Breast epithelium (tissue), 3 donors: ENCODE data around the gene SYNGR4.

Source experiments
- POLR2A ChIP-seq: fragments of 450-650 bp; IDR thresholded peaks from one replicate; pipeline ENCODE4 v1.6.1; 2016; ENCODE audit warnings: antibody characterized with exemption, mild to moderate bottlenecking, moderate library complexity
- POLR2AphosphoS5 ChIP-seq, 3 donors: sonication (generic); formaldehyde crosslinking; IDR thresholded peaks; one replicate each; pipeline ENCODE4 v1.6.1; 2017; ENCODE audit warnings: antibody characterized with exemption in 3 of 3
- TF ChIP-seq, protein P1 (sequence below), 3 donors: fragments of 450-650 bp; IDR thresholded peaks; one replicate each; pipeline ENCODE4 v1.5.1; 2016 to 2017; ENCODE audit warnings: antibody characterized with exemption in 3 of 3, mild to moderate bottlenecking in 3 of 3, moderate library complexity in 3 of 3

DNA sequence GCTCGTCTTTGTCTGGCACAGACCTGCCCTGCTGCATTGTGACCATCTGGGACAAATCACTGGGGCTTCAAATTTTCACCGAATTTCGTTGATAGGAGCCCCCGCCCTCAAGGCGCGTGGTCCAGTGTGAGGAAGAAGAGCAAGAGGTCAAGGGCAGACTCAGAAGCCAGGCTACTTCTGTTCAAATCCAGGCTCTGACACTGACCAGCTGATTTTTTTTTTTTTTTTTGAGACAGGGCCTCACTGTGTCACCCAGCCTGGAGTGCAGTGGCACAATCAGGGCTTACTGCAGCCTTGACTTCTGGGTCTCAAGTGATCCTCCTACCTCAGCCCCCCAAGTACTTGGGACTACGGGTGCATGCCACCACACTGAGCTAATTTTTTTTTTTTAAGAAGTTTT, 7.2 kb downstream of the SYNGR4 start:
- TF ChIP-seq POLR2A (no peak), POLR2AphosphoS5 (IDR thresholded peaks at IDR 0.05) (no peak)
- TF ChIP-seq, protein P1, sequence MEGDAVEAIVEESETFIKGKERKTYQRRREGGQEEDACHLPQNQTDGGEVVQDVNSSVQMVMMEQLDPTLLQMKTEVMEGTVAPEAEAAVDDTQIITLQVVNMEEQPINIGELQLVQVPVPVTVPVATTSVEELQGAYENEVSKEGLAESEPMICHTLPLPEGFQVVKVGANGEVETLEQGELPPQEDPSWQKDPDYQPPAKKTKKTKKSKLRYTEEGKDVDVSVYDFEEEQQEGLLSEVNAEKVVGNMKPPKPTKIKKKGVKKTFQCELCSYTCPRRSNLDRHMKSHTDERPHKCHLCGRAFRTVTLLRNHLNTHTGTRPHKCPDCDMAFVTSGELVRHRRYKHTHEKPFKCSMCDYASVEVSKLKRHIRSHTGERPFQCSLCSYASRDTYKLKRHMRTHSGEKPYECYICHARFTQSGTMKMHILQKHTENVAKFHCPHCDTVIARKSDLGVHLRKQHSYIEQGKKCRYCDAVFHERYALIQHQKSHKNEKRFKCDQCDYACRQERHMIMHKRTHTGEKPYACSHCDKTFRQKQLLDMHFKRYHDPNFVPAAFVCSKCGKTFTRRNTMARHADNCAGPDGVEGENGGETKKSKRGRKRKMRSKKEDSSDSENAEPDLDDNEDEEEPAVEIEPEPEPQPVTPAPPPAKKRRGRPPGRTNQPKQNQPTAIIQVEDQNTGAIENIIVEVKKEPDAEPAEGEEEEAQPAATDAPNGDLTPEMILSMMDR (IDR thresholded peaks at IDR 0.05), result no peak
